HG02763 (cell line): ENCODE data around the gene PADI1.

Experiments used
- ATAC-seq: cut with Tn5 transposase; IDR thresholded peaks from one replicate; pipeline ENCODE4 v1.9.1; 2021; ENCODE audit warnings: mild to moderate bottlenecking, moderate library complexity; ENCODE audit not compliant: unreplicated experiment

Gene PADI1

GRCh38 chr1:17181781-17182464, 23.0 kb upstream of the PADI1 start:
- no peak for ATAC-seq

- no peak for ATAC-seq
These were observed 21.4 kb upstream of the PADI1 start for GRCh38 chr1:17183388-17184160.

DNA sequence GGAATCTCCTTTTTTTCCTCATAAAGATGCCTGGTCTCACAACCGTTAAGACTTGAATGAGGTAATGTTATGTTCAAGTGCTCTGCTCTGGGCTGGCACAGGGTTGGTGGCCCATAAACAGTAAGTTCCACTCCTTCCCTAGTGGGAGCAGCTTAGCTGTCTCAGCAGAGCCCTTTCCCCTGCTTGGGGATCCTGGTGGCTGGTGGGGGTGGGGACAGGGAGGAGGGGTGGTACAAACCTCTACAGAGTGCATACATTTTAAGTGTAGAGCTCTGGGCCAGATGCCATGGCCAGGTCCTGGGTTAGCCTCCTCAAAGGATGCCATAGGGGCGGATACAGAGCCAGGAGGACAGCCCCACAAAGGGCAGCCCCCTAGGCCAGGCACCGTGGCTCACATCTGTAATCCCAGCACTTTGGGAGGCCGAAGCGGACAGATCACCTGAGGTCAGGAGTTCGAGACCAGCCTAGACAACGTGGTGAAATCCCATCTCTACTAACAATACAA, 20.7 kb upstream of the PADI1 start:
- ATAC-seq, result no peak

- no peak for ATAC-seq
These were observed 20.0 kb upstream of the PADI1 start for GRCh38 chr1:17184822-17185484.

GRCh38 chr1:17185485-17185860, 19.5 kb upstream of the PADI1 start:
- ATAC-seq, result no peak

DNA sequence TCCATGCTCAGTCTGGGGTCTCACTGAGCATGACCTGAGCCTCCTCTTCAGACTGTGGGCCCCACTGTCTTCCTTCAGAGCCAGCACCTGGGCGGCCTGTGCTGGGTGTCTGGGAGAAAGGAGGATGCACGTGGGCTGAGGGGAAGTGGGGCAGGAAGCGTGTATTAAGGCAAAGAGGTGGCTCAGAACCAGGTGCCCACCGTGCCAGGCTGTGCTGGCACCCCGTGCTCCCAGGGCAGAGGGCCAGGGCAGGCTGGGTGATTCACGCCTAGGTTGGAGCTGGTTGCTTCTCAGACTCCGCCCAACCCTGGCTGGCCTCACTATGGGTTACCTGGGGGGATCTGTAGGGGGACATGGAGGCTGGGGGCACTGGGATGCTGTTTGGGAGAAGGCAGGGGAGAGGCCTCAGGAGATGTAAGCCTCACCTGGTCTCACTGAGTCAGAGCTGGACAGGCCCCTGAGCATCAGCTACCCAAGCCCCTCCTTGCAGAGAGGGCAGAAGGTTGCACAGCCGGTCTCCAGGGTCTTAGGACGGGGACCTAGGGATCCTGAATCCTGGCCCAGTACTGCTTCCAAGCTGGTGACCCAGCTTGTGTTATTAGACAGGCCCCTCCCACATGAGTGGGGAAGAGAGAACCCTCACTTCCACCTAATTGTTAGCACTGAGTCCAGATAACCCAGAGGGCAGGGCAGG, 18.6 kb upstream of the PADI1 start:
- ATAC-seq, result no peak

DNA sequence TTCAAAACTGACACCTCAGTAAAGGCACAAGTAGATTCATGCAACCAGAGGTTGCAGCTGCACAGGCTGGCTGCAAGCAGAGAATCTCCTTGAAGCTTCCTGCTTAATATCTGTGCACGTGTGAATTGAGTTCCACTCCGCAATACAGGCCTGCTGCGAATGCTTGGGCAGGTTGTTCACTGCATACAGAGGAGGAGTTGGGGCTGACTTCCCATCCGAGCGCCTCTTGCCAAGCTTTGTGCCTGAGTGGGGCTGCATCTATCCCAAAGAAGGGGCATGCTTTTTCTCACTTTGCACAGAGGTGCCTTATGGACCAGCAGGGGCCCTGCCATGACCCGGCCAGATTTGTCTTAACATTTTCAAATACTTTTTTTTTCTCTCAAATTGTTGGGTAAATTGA, 17.9 kb upstream of the PADI1 start:
- no peak for ATAC-seq

- ATAC-seq, result no peak
These were observed 16.7 kb upstream of the PADI1 start for GRCh38 chr1:17188217-17188616.

GRCh38 chr1:17188889-17189631, 15.9 kb upstream of the PADI1 start:
- ATAC-seq, result no peak

GRCh38 chr1:17189632-17189990, 15.3 kb upstream of the PADI1 start:
- no peak for ATAC-seq

DNA sequence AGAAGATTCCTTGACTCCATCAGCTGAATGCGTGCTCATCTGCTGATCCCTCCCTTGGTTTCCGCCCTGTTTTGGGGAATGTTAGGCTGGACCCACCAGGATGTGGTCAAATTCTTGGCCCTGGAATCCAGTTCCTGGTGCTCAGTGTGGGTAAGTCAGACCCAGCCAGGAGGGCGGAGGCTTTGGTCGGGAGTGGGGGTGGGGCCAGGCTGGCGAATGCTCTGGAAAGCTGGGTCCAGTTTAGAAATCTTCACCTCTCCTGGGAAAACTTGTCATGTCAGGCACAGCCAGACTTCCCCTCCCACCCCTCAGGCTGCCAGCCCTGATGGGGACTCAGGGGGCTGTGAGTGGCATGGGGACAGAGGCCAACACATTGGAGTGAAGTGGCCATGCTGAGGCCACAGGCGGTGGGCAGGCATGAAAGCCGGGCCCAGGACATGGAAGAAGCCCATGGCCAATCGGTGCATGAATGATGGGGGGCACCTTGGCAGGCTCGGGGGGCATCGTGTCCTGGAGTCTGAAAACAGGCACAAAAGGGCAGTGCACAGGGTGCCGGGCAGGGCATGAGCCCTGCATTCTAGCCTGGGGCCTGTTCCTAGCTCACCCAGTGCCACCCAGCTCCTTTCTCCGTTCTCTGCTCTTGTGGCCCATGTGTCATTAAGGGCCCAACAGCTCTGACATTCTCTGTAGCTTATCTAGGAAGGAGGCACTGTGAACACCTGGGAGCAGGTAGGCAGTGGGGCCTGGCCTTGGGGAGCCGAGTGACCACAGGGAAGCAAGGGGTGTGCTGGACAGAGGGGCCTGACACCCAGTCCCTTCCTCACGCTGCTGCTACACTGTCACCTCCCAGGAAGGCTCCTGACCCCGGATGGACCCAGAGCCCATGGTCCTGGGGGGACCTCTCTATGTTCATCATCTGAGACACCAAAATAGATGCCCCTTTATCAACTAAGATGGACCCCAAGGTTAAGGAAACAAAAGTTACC, 14.6 kb upstream of the PADI1 start:
- ATAC-seq, result no peak

- ATAC-seq, result no peak
These were observed 13.0 kb upstream of the PADI1 start for GRCh38 chr1:17191990-17192242.

DNA sequence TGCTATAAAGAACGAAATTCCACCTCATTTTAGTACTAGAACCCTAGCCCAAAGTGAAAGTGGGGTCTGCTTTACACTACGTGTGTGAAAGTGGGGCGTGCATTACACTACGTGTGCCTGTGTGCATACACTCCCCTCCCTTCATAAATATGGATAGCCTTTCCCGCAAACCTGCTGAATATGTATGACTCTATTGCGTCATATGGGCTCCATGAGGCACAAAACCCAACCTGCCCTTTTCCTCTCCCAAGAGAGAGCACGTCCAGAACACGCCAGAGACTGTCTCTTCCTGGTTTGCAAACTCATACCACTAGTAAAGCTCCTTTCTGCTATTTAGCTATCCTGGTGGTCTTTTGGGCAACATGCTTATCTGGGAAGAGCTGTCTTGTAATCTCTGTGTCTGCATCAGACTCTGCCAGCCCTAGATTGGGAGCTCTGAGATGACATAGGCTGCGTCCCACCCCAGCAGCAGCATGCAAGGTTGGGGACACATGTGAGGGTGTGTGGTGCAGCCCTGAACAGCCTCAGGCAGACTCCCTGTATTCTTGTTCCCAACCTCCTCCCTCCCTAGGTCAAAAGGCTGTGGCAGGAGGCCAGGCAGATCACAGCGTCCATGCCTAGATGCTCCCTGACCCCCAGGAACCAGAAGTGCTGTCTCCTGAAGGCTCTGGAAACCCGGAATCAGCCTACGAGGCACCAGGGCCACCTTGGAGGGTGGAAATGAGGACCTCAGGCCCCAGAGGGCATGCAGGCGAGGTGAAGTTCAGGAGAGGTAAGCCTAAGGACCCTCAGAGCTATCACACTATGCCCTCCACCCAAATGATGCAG, 12.3 kb upstream of the PADI1 start:
- no peak for ATAC-seq

DNA sequence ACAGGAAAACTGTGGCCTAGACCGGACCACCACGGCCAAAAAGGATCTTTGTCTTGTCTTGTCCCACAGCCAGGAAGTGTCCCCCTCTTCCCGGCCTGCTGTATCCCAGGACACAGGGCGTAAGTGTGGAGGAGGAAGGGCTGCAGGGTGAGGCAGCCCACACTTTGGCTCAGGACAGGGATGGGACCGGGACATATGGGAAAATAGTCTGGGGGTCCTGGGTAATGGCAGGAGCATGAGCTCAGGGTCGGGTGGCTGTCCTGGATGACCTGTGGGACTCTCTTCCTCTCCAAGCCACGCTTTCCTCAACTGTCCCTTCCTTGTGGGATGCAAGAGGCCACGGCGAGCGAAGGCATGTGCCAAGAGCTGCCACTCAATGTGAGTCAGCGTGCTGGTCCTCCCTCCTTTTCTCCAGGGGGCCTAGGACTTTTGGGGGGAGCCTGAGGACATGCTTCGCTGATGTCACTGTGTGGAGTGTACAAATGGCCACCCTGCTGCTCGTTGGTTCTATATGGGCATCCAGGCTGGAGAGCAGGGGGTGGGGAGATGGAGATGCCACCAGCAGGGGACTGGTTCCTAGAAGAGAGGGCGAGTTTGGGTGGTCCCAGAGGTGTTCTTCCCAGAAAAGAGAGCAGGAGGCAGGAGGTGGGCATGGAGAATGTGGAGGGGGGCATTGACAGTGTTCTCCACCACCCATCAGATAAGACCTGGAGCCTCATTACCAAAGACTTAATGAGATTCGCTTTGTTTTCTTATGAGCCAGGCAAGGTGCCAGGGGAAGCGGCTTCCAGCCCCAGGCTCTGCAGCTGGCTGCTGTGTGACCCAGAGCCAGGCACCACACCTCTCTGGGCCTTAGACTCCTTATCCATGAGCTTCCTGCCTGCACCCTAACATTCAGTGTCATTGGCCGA, 11.5 kb upstream of the PADI1 start:
- no peak for ATAC-seq

GRCh38 chr1:17194133-17194475, 10.8 kb upstream of the PADI1 start:
- ATAC-seq, result no peak

DNA sequence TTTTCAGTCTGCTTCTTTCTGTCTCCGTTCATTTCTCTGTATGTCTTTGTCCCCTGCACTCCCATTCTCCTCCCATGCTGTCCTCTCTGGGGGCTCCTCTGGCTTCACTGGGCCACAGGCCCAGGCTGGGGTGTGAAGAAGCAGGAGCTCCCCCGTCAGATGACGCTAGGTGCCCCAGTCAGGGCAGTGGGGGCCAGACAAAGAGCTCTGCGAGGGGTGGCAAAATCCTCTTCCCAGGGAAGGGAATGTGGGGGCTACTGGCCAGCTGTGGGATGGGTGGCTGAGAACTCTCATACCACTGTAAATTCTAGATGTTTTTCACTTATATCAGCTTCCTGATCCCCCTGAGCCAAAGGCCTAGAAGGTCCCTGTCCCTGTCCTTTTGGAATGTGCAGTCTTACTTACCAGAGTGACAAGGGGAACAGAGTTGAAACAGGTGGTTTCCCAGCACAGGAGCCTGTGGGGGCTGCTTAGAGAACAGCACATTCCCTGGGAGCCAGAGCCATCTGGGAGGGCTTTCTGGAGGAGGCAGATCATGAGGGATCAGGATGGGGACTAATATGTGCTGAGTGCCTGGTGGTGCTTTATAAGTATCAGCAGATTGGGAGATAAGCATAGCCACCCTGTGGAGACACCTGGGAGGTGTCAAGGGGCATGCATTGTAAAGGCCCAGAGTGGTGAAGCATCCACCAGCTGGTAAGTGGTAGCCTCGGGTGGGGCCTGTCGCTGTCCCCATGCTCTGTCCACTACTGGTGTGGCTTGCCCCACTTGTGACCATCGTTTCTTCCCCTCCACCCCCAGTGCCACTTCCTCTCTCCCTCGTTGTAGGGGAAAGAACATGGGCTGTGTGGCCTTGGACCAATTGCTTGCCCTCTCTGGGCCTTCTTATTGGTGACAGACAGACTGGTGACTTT, 10.1 kb upstream of the PADI1 start:
- no peak for ATAC-seq

DNA sequence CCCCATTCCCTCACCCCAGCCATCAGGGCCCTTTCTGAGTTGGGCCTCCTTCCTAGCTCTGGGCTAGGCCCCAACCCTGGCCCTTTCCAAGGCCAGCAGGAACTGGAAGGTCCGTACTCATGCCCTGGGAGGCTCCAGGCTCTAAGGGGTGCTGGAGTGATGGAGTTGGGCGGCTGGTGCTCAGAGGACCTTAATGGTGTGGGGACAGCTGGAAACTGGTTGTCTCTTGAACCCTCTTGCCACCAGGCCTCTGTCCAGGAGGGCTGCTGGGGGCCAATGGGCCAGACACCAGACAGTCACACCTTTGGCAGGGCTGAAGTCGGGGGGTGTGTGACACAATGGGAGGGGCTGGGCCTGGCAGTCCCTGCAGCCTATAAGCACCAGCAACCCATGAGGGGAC, 9.2 kb upstream of the PADI1 start:
- ATAC-seq, result no peak
